Hematopoietic multipotent progenitor cell treated with erythropoietin and hydrocortisone succinate and interleukin-3 and kit ligand, for 6 days (in vitro differentiated cells): ENCODE data around the gene ARL6.
"Not testable (repeated sequence)": the region's sequence is repeated elsewhere in the genome, so short reads cannot be mapped to it uniquely, and the experiment has no call there.

ENCODE experiments used
- DNase-seq: peaks from one replicate; pipeline ENCODE4 v3.0.0-alpha.2; 2015

Gene ARL6

GRCh38 chr3:97821774-97822358 is 57.3 kb downstream of the ARL6 start, which contains the start of gene CRYBG3:
Gene CRYBG3 (plus strand): TSS chr3:97822011. CDS start chr3:97822207, 196 bp downstream.
- peak; percentile 87 for DNase-seq

- peak; percentile 6 for DNase-seq
Observed at GRCh38 chr3:97822359-97822775, 57.8 kb downstream of the ARL6 start.

DNA sequence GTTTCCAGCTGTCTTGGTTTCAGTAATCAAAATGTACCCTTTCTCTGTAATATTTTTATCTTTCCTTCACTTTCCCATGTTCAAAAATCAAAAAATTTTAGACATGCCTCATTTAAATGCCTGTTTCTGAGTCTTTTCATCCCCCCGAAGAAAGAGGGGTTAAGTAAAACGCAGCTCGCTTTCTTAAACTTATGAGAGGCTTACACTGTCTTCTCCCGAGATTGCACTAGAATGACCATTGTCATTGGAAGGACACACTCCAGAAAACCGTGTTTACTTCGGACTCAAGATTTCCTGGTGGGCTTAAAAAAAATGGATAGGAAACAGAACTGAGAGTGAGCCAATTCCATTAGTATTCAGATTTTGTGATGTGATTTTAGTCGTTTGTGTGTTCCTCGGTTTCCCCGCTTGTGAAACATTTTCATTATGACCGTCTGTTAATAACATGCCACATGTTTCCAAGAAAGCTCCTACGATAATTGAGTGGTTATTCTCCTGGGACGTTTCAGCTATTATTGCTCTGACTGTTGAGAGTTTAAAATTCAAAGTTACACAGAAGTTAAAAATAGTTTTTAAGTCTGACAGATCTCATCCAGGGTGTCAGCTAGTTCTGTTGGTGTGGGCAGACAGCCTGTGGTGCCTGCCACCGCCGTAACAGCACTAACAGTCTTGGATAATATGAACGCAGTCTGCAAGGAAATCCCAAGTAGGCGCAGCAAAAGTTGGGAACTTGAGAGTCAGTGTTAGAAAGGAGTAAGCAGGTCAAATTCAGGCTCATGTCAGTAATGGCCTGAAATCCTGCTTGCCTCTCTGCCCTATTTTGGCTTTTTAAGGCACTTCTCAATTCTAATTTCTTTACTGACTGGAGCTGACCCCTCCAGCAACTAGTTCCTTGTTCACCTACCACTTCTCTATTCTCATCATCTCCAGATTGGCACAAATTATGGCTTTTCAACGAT is 58.8 kb downstream of the ARL6 start:
- DNase-seq, result no peak

GRCh38 chr3:97825101-97825500 is 60.5 kb downstream of the ARL6 start:
- no peak for DNase-seq

GRCh38 chr3:97827741-97828471 is 63.3 kb downstream of the ARL6 start:
- DNase-seq, result no peak

DNA sequence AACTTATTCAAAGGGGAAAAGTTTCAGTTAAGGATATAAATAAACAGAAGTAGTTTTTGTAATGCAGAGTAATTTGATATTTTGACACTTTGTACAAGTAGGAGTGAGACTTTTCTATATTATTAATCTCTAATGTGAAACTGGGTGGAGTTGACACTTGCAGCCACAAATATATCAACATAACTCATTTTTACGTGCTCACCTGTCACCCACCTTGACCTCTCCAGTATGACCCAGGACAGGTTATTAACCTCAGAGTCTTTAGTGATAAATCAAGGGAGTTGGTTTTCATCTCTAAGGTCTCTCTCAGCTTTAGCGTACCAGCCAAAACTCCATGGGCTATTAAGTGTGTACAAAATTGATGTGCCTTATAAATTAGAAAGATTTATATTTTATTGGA is 64.6 kb downstream of the ARL6 start:
- DNase-seq, result no peak

GRCh38 chr3:97830638-97831037 is 66.1 kb downstream of the ARL6 start:
- no peak for DNase-seq

- no peak for DNase-seq
Observed at GRCh38 chr3:97831140-97831539, 66.6 kb downstream of the ARL6 start.

- DNase-seq, result not testable (repeated sequence)
Observed at GRCh38 chr3:97833184-97833583, 68.6 kb downstream of the ARL6 start.

DNA sequence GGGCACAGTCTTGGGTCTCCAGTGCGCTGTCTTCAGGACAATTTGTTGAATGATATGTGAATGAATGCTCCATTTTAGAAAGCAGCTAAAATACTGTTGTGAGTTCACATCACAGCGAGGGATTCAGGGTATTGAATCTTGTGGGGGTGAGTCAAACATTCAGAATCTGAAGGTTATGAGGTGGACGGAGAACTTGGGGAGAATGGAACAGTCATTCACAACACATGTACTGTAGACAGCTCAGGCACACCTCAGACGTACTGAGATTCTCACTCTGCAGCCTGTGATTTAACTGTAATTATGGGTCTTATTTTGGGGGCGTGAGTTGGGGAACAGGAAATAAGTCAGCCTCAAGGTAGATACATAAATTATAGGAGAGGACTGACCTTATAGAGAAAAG is 71.2 kb downstream of the ARL6 start:
- DNase-seq, result no peak

DNA sequence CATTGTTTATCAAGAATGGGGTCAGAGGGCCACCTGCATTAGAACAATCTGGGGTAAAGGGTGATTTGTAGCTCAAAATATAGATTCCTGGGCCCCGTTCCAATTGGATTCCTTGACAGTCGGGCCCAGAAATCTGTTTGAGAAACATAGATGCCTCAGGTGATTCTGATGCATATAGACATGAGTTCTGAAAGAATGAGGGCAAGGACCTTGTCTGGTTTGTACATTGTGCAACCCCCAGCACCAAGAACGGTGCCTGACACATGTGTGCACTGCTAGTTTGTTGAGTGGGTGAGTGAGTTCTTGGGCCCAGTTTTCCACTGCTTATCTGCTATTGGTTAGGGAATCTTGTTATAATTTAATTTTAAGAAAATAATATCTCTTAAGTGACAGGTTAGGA is 73.8 kb downstream of the ARL6 start:
- DNase-seq, result no peak

- no peak for DNase-seq
Observed at GRCh38 chr3:97839944-97840343, 75.4 kb downstream of the ARL6 start.

DNA sequence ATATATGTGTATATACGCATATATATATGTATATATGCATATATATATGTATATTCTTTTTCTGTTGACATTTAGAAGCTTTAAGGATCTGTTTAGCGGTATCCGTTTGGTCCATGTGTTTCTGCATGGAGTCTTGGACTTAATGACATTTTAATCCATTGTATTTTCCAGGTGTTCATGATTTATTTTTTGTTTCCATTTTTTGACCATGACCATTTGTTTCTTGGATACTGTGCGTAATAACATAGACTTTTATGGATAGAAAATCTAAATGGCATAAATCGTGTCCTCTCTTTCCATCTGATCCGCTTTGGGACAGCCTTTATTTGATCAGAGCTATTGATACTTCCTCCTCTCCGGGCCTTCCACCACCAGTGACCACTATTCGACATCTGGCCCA is 76.7 kb downstream of the ARL6 start:
- no peak for DNase-seq

GRCh38 chr3:97841956-97842355 is 77.4 kb downstream of the ARL6 start:
- no peak for DNase-seq

- no peak for DNase-seq
Observed at GRCh38 chr3:97848779-97849178, 84.2 kb downstream of the ARL6 start.
